ENCODE data around the gene RANBP3.
"Not testable (repeated sequence)": the region's sequence is repeated elsewhere in the genome, so short reads cannot be mapped to it uniquely, and the experiment has no call there.

RANBP3 gene

DNA sequence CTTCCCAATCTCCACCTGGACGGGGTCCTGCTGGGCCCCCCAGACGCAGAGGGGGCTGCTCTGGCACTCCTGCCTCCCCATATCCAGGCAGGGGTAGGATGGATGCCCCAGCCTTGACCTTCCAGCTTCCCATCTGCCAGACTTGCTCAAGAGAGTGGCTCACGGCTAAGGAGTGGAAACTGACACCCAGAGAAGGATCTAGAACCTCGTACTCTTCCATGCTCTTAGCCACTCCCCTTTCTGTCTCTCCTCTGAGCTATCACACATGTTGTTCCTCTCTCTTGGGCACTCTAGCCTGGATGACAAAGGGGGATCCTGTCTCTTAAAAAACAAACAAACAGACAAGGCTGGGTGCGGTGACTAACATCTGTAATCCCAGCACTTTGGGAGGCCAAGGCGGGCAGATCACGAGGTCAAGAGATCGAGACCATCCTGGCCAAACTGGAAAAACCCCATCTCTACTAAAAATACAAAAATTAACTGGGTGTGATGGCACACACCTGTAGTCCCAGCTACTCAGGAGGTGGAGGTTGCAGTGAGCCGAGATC lies 95.4 kb downstream of the RANBP3 start:
- H3K27me3 ChIP-seq (ENCODE audit: insufficient read depth, insufficient read length) = peaks cover 2% of the 10 kb centered on the region
- no peaks in the 10 kb centered on the region for H3K9me3 ChIP-seq (ENCODE audit: insufficient read depth, low read length)
- peaks cover 22% of the 10 kb centered on the region for H3K4me1 ChIP-seq (ENCODE audit: insufficient read depth, insufficient read length)
- DNase-seq (ENCODE audit: low read depth, low spot score) = no peak
- peak overlapping the region; percentile 3 for H3K9ac ChIP-seq (ENCODE audit: insufficient read length, low read depth)
- H3K36me3 ChIP-seq (ENCODE audit: insufficient read depth, insufficient read length, low read length) = no peaks in the 10 kb centered on the region
- H3K4me3 ChIP-seq (ENCODE audit: insufficient read length, low read depth) = no peak overlapping the region
- TF ChIP-seq YY1 (IDR thresholded peaks at IDR 0.05; ENCODE audit: insufficient read depth, insufficient read length) (no peak), ZNF274 (IDR thresholded peaks at IDR 0.05; ENCODE audit: low read depth, low read length) (no peak), SUZ12 (IDR thresholded peaks at IDR 0.05; ENCODE audit: extremely low read depth, insufficient read depth, insufficient read length) (no peak)

GRCh38 chr19:5881543-5882299 lies 96.2 kb downstream of the RANBP3 start:
- no peak for DNase-seq (ENCODE audit: low read depth, low spot score)
- H3K9ac ChIP-seq (ENCODE audit: insufficient read length, low read depth) = peak overlapping the region; percentile 3
- TF ChIP-seq YY1 (IDR thresholded peaks at IDR 0.05; ENCODE audit: insufficient read depth, insufficient read length) = no peak
- no peak for TF ChIP-seq SUZ12 (IDR thresholded peaks at IDR 0.05; ENCODE audit: extremely low read depth, insufficient read depth, insufficient read length)
- no peak for TF ChIP-seq ZNF274 (IDR thresholded peaks at IDR 0.05; ENCODE audit: low read depth, low read length)

DNA sequence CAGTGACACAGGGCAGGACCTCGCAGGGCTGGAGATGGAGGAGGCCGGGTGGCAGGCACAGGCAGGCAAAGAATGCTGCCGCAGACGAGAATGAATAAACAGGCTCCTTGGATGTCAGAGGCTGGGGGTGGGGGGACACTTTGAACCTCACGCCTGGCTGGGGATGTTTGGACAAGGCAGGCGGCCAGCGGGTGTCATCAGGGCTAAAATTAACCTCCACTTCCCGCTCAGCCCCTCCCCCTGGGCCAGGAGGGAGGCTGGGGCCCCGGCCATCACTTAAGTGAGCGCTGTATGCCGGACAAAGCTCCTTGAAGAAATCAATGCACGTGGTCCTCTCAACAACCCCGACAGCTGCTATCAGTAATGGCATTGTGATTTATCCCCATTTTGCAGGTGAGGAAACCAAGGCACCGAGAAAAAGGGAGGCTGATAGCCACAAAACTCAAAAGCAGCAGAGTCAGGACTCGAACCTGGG lies 97.3 kb downstream of the RANBP3 start:
- TF ChIP-seq SUZ12 (IDR thresholded peaks at IDR 0.05; ENCODE audit: extremely low read depth, insufficient read depth, insufficient read length) (no peak), YY1 (IDR thresholded peaks at IDR 0.05; ENCODE audit: insufficient read depth, insufficient read length) (no peak), ZNF274 (IDR thresholded peaks at IDR 0.05; ENCODE audit: low read depth, low read length) (no peak)
- H3K36me3 ChIP-seq (ENCODE audit: insufficient read depth, insufficient read length, low read length) = no peaks in the 10 kb centered on the region
- peaks cover 2% of the 10 kb centered on the region for H3K27me3 ChIP-seq (ENCODE audit: insufficient read depth, insufficient read length)
- peaks cover 28% of the 10 kb centered on the region for H3K4me1 ChIP-seq (ENCODE audit: insufficient read depth, insufficient read length)
- no peak overlapping the region for H3K4me3 ChIP-seq (ENCODE audit: insufficient read length, low read depth)
- H3K9ac ChIP-seq (ENCODE audit: insufficient read length, low read depth) = no peak overlapping the region
- DNase-seq (ENCODE audit: low read depth, low spot score) = peak; percentile 48
- H3K9me3 ChIP-seq (ENCODE audit: insufficient read depth, low read length) = no peaks in the 10 kb centered on the region

More at GRCh38 chr19:5881543-5882299, 96.2 kb downstream of the RANBP3 start:
- peaks cover 2% of the 10 kb centered on the region for H3K27me3 ChIP-seq (ENCODE audit: insufficient read depth, insufficient read length)
- no peaks in the 10 kb centered on the region for H3K9me3 ChIP-seq (ENCODE audit: insufficient read depth, low read length)
- no peaks in the 10 kb centered on the region for H3K36me3 ChIP-seq (ENCODE audit: insufficient read depth, insufficient read length, low read length)
- H3K4me3 ChIP-seq (ENCODE audit: insufficient read length, low read depth) = no peak overlapping the region
- H3K4me1 ChIP-seq (ENCODE audit: insufficient read depth, insufficient read length) = peaks cover 26% of the 10 kb centered on the region

DNA sequence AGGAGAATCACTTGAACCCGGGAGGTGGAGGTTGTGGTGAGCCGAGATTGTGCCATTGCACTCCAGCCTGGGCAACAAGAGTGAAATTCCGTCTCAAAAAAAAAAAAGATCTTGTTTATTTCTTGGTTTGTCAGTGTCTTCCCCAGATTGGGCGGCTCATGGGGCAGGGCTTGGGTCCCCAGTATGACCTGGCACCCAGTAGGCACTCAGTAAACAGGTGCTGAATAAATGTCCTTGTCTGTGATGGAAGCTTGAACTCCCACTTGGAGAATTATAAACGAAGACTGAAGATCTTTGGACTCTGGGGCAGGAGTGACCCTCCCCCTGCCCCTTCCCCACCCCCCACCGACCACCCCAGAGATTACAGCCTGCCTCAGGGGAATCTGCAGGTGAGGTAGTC lies 97.7 kb downstream of the RANBP3 start:
- no peaks in the 10 kb centered on the region for H3K9me3 ChIP-seq (ENCODE audit: insufficient read depth, low read length)

DNA sequence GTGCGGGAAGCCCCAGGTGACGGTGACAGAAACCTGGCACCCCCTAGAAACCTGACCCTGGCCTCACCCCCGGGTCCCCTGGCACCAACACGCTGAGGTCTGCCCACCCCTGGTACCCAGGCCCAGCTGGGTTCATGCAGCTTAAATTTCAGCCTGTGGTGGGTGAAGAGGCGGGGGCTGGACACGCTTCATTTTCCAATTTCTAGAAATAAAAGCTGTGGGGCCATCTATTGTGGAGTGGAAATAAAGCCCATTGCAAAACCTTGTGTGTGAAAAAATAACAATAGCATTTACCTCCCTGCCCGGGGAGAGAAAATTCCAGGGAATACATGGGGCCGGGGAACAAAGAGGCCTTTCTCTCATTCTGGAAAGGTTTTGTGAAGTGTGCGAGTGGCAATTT lies 100.1 kb downstream of the RANBP3 start:
- H3K36me3 ChIP-seq (ENCODE audit: insufficient read depth, insufficient read length, low read length) = no peaks in the 10 kb centered on the region
- H3K4me1 ChIP-seq (ENCODE audit: insufficient read depth, insufficient read length) = peaks cover 31% of the 10 kb centered on the region
- TF ChIP-seq SUZ12 (IDR thresholded peaks at IDR 0.05; ENCODE audit: extremely low read depth, insufficient read depth, insufficient read length) (no peak), YY1 (IDR thresholded peaks at IDR 0.05; ENCODE audit: insufficient read depth, insufficient read length) (no peak)
- no peak for DNase-seq (ENCODE audit: low read depth, low spot score)
- no peak overlapping the region for H3K4me3 ChIP-seq (ENCODE audit: insufficient read length, low read depth)
- H3K9me3 ChIP-seq (ENCODE audit: insufficient read depth, low read length) = no peaks in the 10 kb centered on the region
- peaks cover 2% of the 10 kb centered on the region for H3K27me3 ChIP-seq (ENCODE audit: insufficient read depth, insufficient read length)
- H3K9ac ChIP-seq (ENCODE audit: insufficient read length, low read depth) = peak overlapping the region; percentile 56

More for the DNA sequence above, 97.7 kb downstream of the RANBP3 start:
- no peaks in the 10 kb centered on the region for H3K36me3 ChIP-seq (ENCODE audit: insufficient read depth, insufficient read length, low read length)
- peaks cover 28% of the 10 kb centered on the region for H3K4me1 ChIP-seq (ENCODE audit: insufficient read depth, insufficient read length)
- DNase-seq (ENCODE audit: low read depth, low spot score) = no peak
- peaks cover 2% of the 10 kb centered on the region for H3K27me3 ChIP-seq (ENCODE audit: insufficient read depth, insufficient read length)
- TF ChIP-seq ZNF274 (IDR thresholded peaks at IDR 0.05; ENCODE audit: low read depth, low read length) (no peak), YY1 (IDR thresholded peaks at IDR 0.05; ENCODE audit: insufficient read depth, insufficient read length) (no peak), SUZ12 (IDR thresholded peaks at IDR 0.05; ENCODE audit: extremely low read depth, insufficient read depth, insufficient read length) (no peak)
- H3K9ac ChIP-seq (ENCODE audit: insufficient read length, low read depth) = peak overlapping the region; percentile 50
- H3K4me3 ChIP-seq (ENCODE audit: insufficient read length, low read depth) = no peak overlapping the region

DNA sequence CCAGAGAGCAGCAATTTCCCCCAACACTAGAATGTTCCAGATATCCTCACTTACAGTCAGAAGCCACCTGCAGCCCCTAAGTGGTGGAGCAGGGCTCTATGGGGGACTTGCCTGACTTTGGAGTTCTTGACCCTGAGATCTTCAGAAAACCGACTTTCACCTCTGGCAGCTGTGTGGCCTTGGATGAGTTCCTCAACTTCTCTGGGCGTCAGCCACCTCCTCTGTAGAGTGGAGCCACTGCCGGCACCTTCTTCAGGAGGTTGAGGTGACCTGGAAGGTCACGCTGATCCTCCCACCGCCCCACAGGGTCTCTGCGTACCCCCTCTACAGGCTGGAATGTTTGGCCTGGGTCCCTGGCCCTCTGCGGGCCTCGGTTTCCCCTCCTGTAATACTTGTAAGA lies 100.5 kb downstream of the RANBP3 start:
- DNase-seq (ENCODE audit: low read depth, low spot score) = no peak
- no peaks in the 10 kb centered on the region for H3K9me3 ChIP-seq (ENCODE audit: insufficient read depth, low read length)
- peaks cover 2% of the 10 kb centered on the region for H3K27me3 ChIP-seq (ENCODE audit: insufficient read depth, insufficient read length)
- H3K36me3 ChIP-seq (ENCODE audit: insufficient read depth, insufficient read length, low read length) = no peaks in the 10 kb centered on the region
- TF ChIP-seq YY1 (IDR thresholded peaks at IDR 0.05; ENCODE audit: insufficient read depth, insufficient read length) (no peak), ZNF274 (IDR thresholded peaks at IDR 0.05; ENCODE audit: low read depth, low read length) (no peak), SUZ12 (IDR thresholded peaks at IDR 0.05; ENCODE audit: extremely low read depth, insufficient read depth, insufficient read length) (no peak)
- no peak overlapping the region for H3K4me3 ChIP-seq (ENCODE audit: insufficient read length, low read depth)
- H3K9ac ChIP-seq (ENCODE audit: insufficient read length, low read depth) = peak overlapping the region; percentile 56
- peaks cover 31% of the 10 kb centered on the region for H3K4me1 ChIP-seq (ENCODE audit: insufficient read depth, insufficient read length)

GRCh38 chr19:5874496-5874895 lies 103.4 kb downstream of the RANBP3 start:
- DNase-seq (ENCODE audit: low read depth, low spot score); H3K9me3 ChIP-seq (ENCODE audit: insufficient read depth, low read length); H3K9ac ChIP-seq (ENCODE audit: insufficient read length, low read depth); H3K36me3 ChIP-seq (ENCODE audit: insufficient read depth, insufficient read length, low read length); H3K27me3 ChIP-seq (ENCODE audit: insufficient read depth, insufficient read length); H3K4me3 ChIP-seq (ENCODE audit: insufficient read length, low read depth): not testable (repeated sequence)
- peaks cover 16% of the 10 kb centered on the region for H3K4me1 ChIP-seq (ENCODE audit: insufficient read depth, insufficient read length)

Measured in NT2/D1 (cell line).